HS-5 (cell line): ENCODE measurements around the gene NCOA5.
A peak's percentile ranks its signal among the peaks of the same experiment; 100 is the strongest.

ENCODE experiments used
- DNase-seq: peaks from one replicate; pipeline ENCODE4 v3.0.0-alpha.2; 2012; ENCODE audit warnings: low read depth

NCOA5 gene

DNA sequence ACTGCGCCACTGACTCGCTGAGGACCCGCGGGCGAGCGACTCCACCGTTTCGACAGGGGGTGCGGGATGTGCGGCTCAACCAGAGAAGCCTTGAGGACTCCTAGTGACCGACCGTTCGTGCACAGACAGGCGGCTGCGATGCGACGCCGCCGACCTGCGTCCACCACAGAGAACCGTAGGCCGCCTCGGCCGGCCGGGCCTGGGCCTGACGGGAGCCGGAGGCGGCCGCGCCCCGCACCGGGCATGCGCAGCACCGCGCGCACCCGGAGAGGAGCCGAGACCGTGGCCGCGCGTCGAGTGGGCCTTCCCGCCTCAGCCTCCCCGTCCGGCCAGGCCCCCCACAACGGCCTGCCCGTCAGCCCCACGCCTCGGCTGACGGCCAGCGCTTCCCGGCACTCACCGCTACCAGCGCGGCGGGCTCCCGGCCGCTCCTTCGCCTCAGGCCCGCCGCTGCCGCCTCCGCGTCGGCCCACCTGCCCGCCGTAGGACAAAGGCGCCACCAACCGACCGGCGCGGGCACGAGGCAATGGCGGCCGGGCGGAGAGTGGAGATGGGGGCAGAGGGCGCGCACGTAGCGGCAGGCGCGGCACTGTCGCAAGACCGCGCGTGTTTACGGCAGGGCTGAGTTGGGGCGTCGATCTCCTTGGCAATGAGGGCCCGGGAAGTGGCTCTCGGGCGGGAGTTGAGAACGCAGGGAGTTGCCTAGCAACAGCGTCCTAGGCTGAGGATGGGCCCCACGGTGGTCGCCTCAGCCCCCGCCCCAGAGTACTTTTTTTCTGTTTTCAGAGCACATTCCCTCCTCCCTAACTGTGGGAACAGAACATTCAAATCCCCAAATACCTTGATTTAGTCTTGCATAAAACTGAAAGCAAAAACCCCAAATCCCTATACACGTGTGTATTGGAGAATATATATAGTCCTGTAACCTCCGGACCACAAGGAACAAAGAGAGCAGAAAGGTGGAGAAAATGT, at the start of gene NCOA5:
Gene NCOA5, minus strand, starts transcription at position 546 of the 972 bp plus-strand sequence. CDS start 10,538 bp downstream, outside the sequence.
- DNase-seq = peak; percentile 89

GRCh38 chr20:46139266-46139889, 49.6 kb upstream of the NCOA5 start:
- DNase-seq = no peak

GRCh38 chr20:46137816-46138215, 48.1 kb upstream of the NCOA5 start:
- DNase-seq = no peak

DNA sequence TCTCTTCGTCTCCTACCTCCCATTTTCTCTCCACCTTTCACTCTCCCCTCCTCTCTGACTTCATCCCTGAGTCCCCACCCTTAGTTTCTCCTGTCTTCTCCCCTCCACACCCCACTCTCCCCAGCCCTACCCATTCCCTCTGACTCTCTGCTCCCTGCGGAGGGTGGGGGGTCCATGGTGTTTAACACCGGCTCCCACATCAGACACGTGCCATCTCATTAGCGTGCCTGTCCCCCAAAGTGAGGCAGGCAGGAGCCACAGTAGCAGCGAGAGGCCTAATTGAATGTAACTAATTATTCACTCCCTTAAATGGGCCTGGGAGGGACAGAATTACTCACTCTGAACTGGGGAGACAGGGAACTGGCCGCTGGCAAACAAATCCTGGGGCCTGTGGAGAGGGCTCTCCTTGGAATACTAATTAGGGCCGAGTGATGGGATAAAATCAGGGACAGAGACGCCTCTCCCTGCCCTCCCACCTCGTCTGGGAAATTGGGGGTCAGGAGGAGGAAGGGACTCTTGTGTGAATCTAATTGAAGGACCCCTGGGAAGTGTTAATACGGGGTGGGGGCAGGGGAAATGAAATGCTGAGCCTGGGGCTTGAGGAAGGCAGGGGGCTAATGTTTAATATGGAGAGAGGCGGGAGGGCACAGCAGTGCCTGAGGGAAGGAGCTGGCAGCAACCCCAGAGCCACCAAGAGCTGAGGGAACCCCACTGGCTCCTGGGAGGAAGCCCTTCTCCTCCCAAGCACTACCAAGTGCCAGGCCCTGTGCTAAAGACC, 46.3 kb upstream of the NCOA5 start:
- DNase-seq = no peak

GRCh38 chr20:46134716-46135115, 45.0 kb upstream of the NCOA5 start:
- DNase-seq = no peak

DNA sequence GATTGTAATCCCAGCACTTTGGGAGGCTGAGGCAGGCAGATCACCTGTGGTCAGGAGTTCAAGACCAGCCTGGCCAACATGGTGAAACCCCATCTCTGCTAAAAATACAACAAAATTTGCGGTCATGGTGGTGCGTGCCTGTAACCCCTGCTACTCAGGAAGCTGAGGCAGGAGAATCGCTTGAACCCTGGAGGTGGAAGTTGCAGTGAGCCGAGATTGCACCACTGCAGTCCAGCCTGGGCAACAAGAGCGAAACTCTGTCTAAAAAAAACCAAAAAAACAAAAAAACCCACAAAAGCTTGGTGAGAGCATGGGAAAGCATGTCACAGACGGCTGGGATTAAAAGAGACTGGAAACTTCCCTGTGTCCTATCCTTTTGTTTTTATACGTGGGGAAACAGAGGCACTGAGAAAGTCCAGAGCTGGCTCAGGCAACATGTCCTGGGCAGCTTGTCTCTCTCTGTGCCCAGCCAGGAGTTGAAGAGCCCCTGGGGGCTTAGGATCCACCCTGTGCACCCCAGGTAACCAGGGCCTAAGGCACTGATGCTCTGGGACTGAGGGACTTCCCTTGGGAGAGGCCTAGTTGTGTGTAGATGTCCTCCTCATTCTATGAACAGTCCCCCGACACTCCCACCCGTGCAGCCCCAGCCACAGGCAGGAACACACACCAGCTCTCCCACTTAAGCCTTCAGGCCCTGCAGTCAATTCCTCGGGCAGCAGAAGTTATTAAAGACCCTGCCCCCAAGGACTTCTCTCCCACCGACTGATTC, 44.3 kb upstream of the NCOA5 start:
- DNase-seq = no peak

DNA sequence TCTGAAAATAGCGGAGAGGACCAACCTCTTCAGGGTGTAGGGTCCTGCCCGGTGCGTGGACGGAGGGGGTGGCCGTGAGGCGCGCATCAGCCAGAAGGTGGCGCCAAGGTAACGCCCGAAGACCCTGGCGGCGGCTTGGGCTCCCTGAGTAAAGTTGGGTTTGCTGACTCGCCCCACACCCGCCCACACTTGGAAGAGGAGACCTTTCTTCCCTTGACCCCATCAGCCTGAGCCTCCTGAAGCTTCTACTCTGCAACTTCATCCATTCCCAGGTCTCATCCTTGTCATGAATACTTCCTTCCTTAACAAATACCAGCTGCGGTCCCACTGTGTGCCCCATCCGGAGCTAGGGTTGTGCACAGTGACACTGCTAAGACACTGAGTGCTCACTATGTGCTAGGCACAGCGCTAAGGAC, 43.0 kb upstream of the NCOA5 start:
- DNase-seq = no peak

- DNase-seq = no peak
Measured at GRCh38 chr20:46131396-46131795, 41.6 kb upstream of the NCOA5 start.

DNA sequence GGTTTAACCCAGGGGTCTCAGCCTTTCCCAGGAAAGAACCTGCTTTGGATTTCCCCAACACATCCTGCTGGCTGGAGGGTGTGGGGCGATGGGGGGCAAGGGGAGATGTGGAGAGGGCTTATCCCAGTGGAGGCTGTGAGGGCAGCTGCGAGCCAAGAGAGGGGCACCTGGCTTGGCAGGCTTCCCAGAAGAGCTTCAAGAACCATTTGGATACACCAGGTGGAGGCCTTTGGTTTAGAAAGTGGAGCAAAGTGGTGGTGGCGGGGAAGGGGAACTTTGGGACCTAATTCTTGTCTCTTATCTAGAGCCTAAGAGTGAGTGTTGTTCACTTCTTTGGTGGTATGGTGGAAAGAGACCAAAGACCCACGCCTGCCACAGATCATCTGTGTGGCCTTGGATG, 40.8 kb upstream of the NCOA5 start:
- no peak for DNase-seq

DNA sequence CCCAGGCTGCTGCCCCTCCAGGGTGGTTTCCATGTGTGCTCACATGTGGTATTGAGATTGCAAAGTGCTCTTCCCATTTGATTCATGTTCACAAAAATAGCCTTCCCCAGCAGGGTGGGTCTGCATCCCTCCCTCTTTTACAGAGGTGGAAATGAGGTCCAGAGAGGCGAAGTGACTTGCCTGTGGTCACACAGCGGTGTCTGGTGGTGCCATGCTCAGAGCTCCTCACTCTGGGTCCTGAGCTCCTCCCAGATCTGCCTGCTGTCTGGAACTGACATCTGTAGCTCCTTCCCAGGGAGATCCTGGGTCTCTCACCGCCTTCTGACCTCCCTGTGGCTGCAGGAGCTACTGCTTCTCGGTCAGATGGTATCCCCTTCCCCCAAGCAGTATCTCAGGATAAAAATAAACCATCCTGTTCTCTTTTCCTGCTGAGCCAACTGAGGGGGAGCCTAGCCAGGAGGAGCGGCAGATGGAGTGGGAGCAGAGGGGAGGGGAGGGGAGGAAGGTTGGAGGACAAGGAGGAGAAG, 40.3 kb upstream of the NCOA5 start:
- no peak for DNase-seq

- no peak for DNase-seq
Measured at GRCh38 chr20:46128310-46129151, 38.8 kb upstream of the NCOA5 start.

- DNase-seq = no peak
Measured at GRCh38 chr20:46127396-46128010, 37.7 kb upstream of the NCOA5 start.

- no peak for DNase-seq
Measured at GRCh38 chr20:46126440-46127056, 36.8 kb upstream of the NCOA5 start.

GRCh38 chr20:46123482-46124245, 33.9 kb upstream of the NCOA5 start:
- no peak for DNase-seq

GRCh38 chr20:46122516-46123481, 33.0 kb upstream of the NCOA5 start:
- DNase-seq = no peak

GRCh38 chr20:46122071-46122470, 32.3 kb upstream of the NCOA5 start:
- DNase-seq = no peak

DNA sequence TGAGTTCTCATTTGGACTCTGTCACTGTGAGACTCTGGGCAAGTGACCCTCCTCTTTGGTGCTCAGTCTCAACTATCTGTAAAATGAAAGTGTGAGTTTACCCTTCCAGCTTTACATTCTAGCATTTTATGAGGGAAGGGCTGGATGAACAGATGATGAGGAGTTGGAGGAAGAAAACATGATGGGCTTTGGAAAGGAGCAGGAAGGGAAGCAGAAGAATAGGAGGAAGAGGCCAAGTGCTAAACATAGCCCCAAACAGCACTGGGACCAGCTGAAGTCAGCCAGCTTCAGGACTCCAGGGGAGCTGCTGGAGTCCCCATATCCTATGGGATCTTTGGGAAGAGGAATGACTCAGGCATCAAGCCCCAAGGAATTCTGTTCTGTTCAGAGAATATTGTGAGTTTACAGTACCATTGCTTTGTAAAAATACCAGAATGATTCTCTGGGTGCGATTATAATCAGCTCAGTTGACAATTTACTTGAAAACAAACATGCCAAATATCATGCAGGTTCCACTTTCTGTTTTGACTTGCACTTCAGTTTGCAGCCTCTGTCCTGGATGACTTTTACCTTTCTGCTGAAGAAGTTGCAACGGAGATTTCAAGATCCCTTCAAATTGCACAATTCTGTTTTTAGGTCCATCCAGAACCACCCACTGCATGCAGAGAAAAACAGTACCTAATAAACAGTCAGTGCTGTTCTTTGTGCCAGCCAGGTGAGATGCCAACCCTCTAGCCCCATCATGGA, 31.6 kb upstream of the NCOA5 start:
- no peak for DNase-seq
